ENCODE measurements around the gene BFSP2.

The BFSP2 gene

GRCh38 chr3:133444423-133444774, 44.5 kb downstream of the BFSP2 start:
- Histone ChIP-seq H3K36me3 (ENCODE audit: insufficient read depth, low read length) (no peaks in the 10 kb centered on the region), H3K4me2 (ENCODE audit: low read depth, low read length, poor library complexity, severe bottlenecking) (no peak overlapping the region), H3K9me3 (ENCODE audit: insufficient read depth, low read depth, low read length) (no peaks in the 10 kb centered on the region), H4K20me1 (ENCODE audit: insufficient read depth, low read length, poor library complexity, severe bottlenecking) (no peaks in the 10 kb centered on the region), H3K79me2 (ENCODE audit: insufficient read depth, low read length) (no peaks in the 10 kb centered on the region), H3K4me3 (ENCODE audit: low read length, poor library complexity, severe bottlenecking) (no peak overlapping the region), H3K9ac (ENCODE audit: low read depth, low read length, poor library complexity, severe bottlenecking) (no peak overlapping the region), H3F3A (ENCODE audit: low read depth) (no peaks in the 10 kb centered on the region), H3K27me3 (ENCODE audit: insufficient read depth, low read length, poor library complexity, severe bottlenecking) (no peaks in the 10 kb centered on the region), H3K9me2 (replicated peaks; ENCODE audit: low read depth, low read length) (no peaks in the 10 kb centered on the region), H3K4me1 (ENCODE audit: insufficient read depth, low read length, poor library complexity, severe bottlenecking) (no peaks in the 10 kb centered on the region), H2AFZ (ENCODE audit: low read length) (no peak overlapping the region)
- no peak for TF ChIP-seq CTCF (conservative IDR thresholded peaks at IDR 0.05; ENCODE audit: low read length)
- no peak for TF ChIP-seq EZH2phosphoT487 (IDR thresholded peaks at IDR 0.05; ENCODE audit: borderline replicate concordance)

- no peak overlapping the region for H3K4me3 ChIP-seq (ENCODE audit: low read length, poor library complexity, severe bottlenecking)
- no peaks in the 10 kb centered on the region for H3F3A ChIP-seq (ENCODE audit: low read depth)
- no peaks in the 10 kb centered on the region for H3K9me3 ChIP-seq (ENCODE audit: insufficient read depth, low read depth, low read length)
- H3K27me3 ChIP-seq (ENCODE audit: insufficient read depth, low read length, poor library complexity, severe bottlenecking): no peaks in the 10 kb centered on the region
- no peak overlapping the region for H3K4me2 ChIP-seq (ENCODE audit: low read depth, low read length, poor library complexity, severe bottlenecking)
- no peaks in the 10 kb centered on the region for H4K20me1 ChIP-seq (ENCODE audit: insufficient read depth, low read length, poor library complexity, severe bottlenecking)
- no peaks in the 10 kb centered on the region for H3K36me3 ChIP-seq (ENCODE audit: insufficient read depth, low read length)
- no peaks in the 10 kb centered on the region for H3K9me2 ChIP-seq (replicated peaks; ENCODE audit: low read depth, low read length)
- H3K9ac ChIP-seq (ENCODE audit: low read depth, low read length, poor library complexity, severe bottlenecking): no peak overlapping the region
- TF ChIP-seq EZH2phosphoT487 (IDR thresholded peaks at IDR 0.05; ENCODE audit: borderline replicate concordance) (no peak), CTCF (conservative IDR thresholded peaks at IDR 0.05; ENCODE audit: low read length) (no peak)
- no peak overlapping the region for H2AFZ ChIP-seq (ENCODE audit: low read length)
- no peaks in the 10 kb centered on the region for H3K4me1 ChIP-seq (ENCODE audit: insufficient read depth, low read length, poor library complexity, severe bottlenecking)
- no peaks in the 10 kb centered on the region for H3K79me2 ChIP-seq (ENCODE audit: insufficient read depth, low read length)
Measured at GRCh38 chr3:133445108-133445507, 45.3 kb downstream of the BFSP2 start.

- no peaks in the 10 kb centered on the region for H3K36me3 ChIP-seq (ENCODE audit: insufficient read depth, low read length)
- no peak for TF ChIP-seq EZH2phosphoT487 (IDR thresholded peaks at IDR 0.05; ENCODE audit: borderline replicate concordance)
- no peak for TF ChIP-seq CTCF (conservative IDR thresholded peaks at IDR 0.05; ENCODE audit: low read length)
- no peaks in the 10 kb centered on the region for H3K27me3 ChIP-seq (ENCODE audit: insufficient read depth, low read length, poor library complexity, severe bottlenecking)
- peak overlapping the region; percentile 65 for H2AFZ ChIP-seq (ENCODE audit: low read length)
- no peak overlapping the region for H3K4me3 ChIP-seq (ENCODE audit: low read length, poor library complexity, severe bottlenecking)
- no peaks in the 10 kb centered on the region for H4K20me1 ChIP-seq (ENCODE audit: insufficient read depth, low read length, poor library complexity, severe bottlenecking)
- no peaks in the 10 kb centered on the region for H3K9me3 ChIP-seq (ENCODE audit: insufficient read depth, low read depth, low read length)
- no peak overlapping the region for H3K4me2 ChIP-seq (ENCODE audit: low read depth, low read length, poor library complexity, severe bottlenecking)
- no peaks in the 10 kb centered on the region for H3K4me1 ChIP-seq (ENCODE audit: insufficient read depth, low read length, poor library complexity, severe bottlenecking)
- H3K79me2 ChIP-seq (ENCODE audit: insufficient read depth, low read length): no peaks in the 10 kb centered on the region
- H3K9me2 ChIP-seq (replicated peaks; ENCODE audit: low read depth, low read length): no peaks in the 10 kb centered on the region
- no peak overlapping the region for H3K9ac ChIP-seq (ENCODE audit: low read depth, low read length, poor library complexity, severe bottlenecking)
- H3F3A ChIP-seq (ENCODE audit: low read depth): no peaks in the 10 kb centered on the region
Measured at GRCh38 chr3:133447750-133448477, 48.1 kb downstream of the BFSP2 start.
